ENCODE results near the gene ADI1.

- TF ChIP-seq CTCF (IDR thresholded peaks at IDR 0.05 in 4 of 5, conservative IDR thresholded peaks at IDR 0.05 in 1 of 5) (no peak), POLR2A (IDR thresholded peaks at IDR 0.05) (no peak)
These were observed 16.3 kb downstream of the ADI1 start for GRCh38 chr2:3503046-3503445.
